A549 (cell line): ENCODE measurements around the gene MRPL19. TPM values are rescaled to one million over a fixed set of nuclear protein-coding genes. Genes with fewer than 3 reads are reported as not detected.

Experiments used
- ATAC-seq, 2 experiments: fragments of 200-7000 bp in 1 of 2; fragments of >200 bp in 1 of 2; cut with Nextera tagmentation in 1 of 2; cut with Tn5 transposase in 1 of 2; 3 replicates each; pipeline versions ENCODE4 v1.8.0 to v1.9.1; 2018 to 2020; ENCODE audit warnings: mild to moderate bottlenecking in 1 of 2, moderate library complexity in 1 of 2
- CTCF ChIA-PET: fragments of 300-600 bp; sonication (Branson Sonifier 250); formaldehyde crosslinking; extraction: SDS; loops from one replicate; lab custom pipeline; 2021; ENCODE audit warnings: antibody characterized with exemption, inconsistent platforms; lab: Yijun Ruan, JAX
- POLR2A ChIA-PET: fragments of 350-600 bp; formaldehyde crosslinking; extraction: SDS; loops from one replicate; lab custom pipeline; 2021; ENCODE audit warnings: antibody characterized with exemption, inconsistent platforms; lab: Yijun Ruan, JAX
- DNase-seq, 2 experiments: peaks; one replicate each; pipeline versions ENCODE4 v3.0.0 to v3.0.0-alpha.2; 2011 to 2016; ENCODE audit warnings: low read depth in 1 of 2, low spot score in 1 of 2
- FAIRE-seq: peaks from 2 replicates; lab custom pipeline; 2011; peaks lifted over from hg19 to GRCh38; lab: Jason Lieb, UNC
- H3K27ac ChIP-seq, 2 experiments: fragments of >200 bp; sonication (Bioruptor Twin); formaldehyde crosslinking; 3 replicates each; pipeline ENCODE4 v1.5.1; 2016 to 2017
- H3K4me1 ChIP-seq: fragments of >200 bp; sonication (Bioruptor Twin); formaldehyde crosslinking; 3 replicates; pipeline ENCODE4 v1.6.1; 2016
- H3K4me2 ChIP-seq: fragments of >200 bp; sonication (Bioruptor Twin); formaldehyde crosslinking; 3 replicates; pipeline ENCODE4 v1.6.1; 2016
- H3K4me3 ChIP-seq: fragments of >200 bp; sonication (Bioruptor Twin); formaldehyde crosslinking; 3 replicates; pipeline ENCODE4 v1.5.1; 2016
- H3K9me3 ChIP-seq: fragments of >200 bp; sonication (Bioruptor Twin); formaldehyde crosslinking; 3 replicates; pipeline ENCODE4 v1.6.1; 2016
- CHD2 ChIP-seq: fragments of 150-350 bp; IDR thresholded peaks from 2 replicates; pipeline ENCODE4 v1.6.1; 2014; ENCODE audit warnings: low read length; ENCODE audit not compliant: partially characterized antibody
- CHD4 ChIP-seq: fragments of 200-600 bp; sonication (generic); IDR thresholded peaks from 2 replicates; pipeline ENCODE4 v1.6.1; 2016; ENCODE audit warnings: antibody characterized with exemption, mild to moderate bottlenecking, borderline replicate concordance
- EHMT2 ChIP-seq: fragments of 200-600 bp; sonication (generic); IDR thresholded peaks from 2 replicates; pipeline ENCODE4 v1.6.1; 2016; ENCODE audit warnings: antibody characterized with exemption, low read depth, mild to moderate bottlenecking, moderate library complexity
- ESRRA ChIP-seq: fragments of 150-350 bp; IDR thresholded peaks from 2 replicates; pipeline ENCODE4 v1.6.1; 2014; ENCODE audit warnings: mild to moderate bottlenecking, low read length, borderline replicate concordance
- FOSL2 ChIP-seq, 2 experiments: fragments of 450-650 bp in 1 of 2; fragments of >200 bp in 1 of 2; sonication (Bioruptor Twin) in 1 of 2; formaldehyde crosslinking; IDR thresholded peaks; 2 replicates each; pipeline versions ENCODE4 v1.5.0 to v1.6.1; 2016 to 2020; ENCODE audit warnings: mild to moderate bottlenecking in 1 of 2, moderate library complexity in 1 of 2
- FOXS1 ChIP-seq: fragments of 250-450 bp; sonication (Bioruptor Pico); IDR thresholded peaks from 2 replicates; pipeline ENCODE4 v1.5.0; 2020; ENCODE audit warnings: mild to moderate bottlenecking, moderate library complexity
- HES2 ChIP-seq: fragments of >200 bp; sonication (Bioruptor Twin); formaldehyde crosslinking; IDR thresholded peaks from 2 replicates; pipeline ENCODE4 v1.6.1; 2016
- HOXB13 ChIP-seq: fragments of 250-450 bp; sonication (Bioruptor Pico); IDR thresholded peaks from 2 replicates; pipeline ENCODE4 v1.5.0; 2020; ENCODE audit warnings: low read depth, mild to moderate bottlenecking, moderate library complexity
- JUNB ChIP-seq: fragments of >200 bp; sonication (Bioruptor Twin); formaldehyde crosslinking; IDR thresholded peaks from 2 replicates; pipeline ENCODE4 v1.6.1; 2016
- KDM1A ChIP-seq: fragments of 200-600 bp; sonication (generic); IDR thresholded peaks from 2 replicates; pipeline ENCODE4 v1.6.1; 2016; ENCODE audit warnings: low read depth, mild to moderate bottlenecking
- KDM5A ChIP-seq: fragments of 200-600 bp; sonication (generic); IDR thresholded peaks from 2 replicates; pipeline ENCODE4 v1.6.1; 2016; ENCODE audit warnings: antibody characterized with exemption, mild to moderate bottlenecking
- MAFK ChIP-seq: fragments of 450-650 bp; IDR thresholded peaks from 2 replicates; pipeline ENCODE4 v1.6.1; 2014; ENCODE audit not compliant: partially characterized antibody
- MAZ ChIP-seq: fragments of 150-350 bp; IDR thresholded peaks from 2 replicates; pipeline ENCODE4 v1.6.1; 2014; ENCODE audit warnings: antibody characterized with exemption, low read depth, low read length, borderline replicate concordance
- MYC ChIP-seq: IDR thresholded peaks from 2 replicates; pipeline ENCODE4 v1.6.1; 2012; ENCODE audit warnings: mild to moderate bottlenecking, inconsistent platforms, low read length, improper control_type of control experiment, borderline replicate concordance
- POLR2A ChIP-seq: IDR thresholded peaks from 2 replicates; pipeline ENCODE4 v1.6.1; 2012; ENCODE audit warnings: mild to moderate bottlenecking, low read length
- POLR2AphosphoS2 ChIP-seq: conservative IDR thresholded peaks from 2 replicates; pipeline ENCODE4 v1.6.1; 2012; ENCODE audit warnings: low read length, improper control_type of control experiment, inconsistent platforms
- RCOR1 ChIP-seq: fragments of 150-350 bp; IDR thresholded peaks from 2 replicates; pipeline ENCODE4 v1.6.1; 2014; ENCODE audit warnings: antibody characterized with exemption, low read length, low read depth
- RNF2 ChIP-seq: fragments of 200-600 bp; sonication (generic); IDR thresholded peaks from 2 replicates; pipeline ENCODE4 v1.6.1; 2016; ENCODE audit warnings: low read depth, mild to moderate bottlenecking, antibody characterized with exemption, moderate library complexity, borderline replicate concordance
- ZC3H11A ChIP-seq: fragments of 450-650 bp; IDR thresholded peaks from 2 replicates; pipeline ENCODE4 v1.6.1; 2014; ENCODE audit warnings: antibody characterized with exemption, mild to moderate bottlenecking
- ZFP36 ChIP-seq: fragments of 450-650 bp; IDR thresholded peaks from 2 replicates; pipeline ENCODE4 v1.6.1; 2014; ENCODE audit warnings: borderline replicate concordance; ENCODE audit not compliant: partially characterized antibody
- WGBS: methylation state at CpG from one replicate; pipeline ENCODE4 v1.1.6; 2017; ENCODE audit errors: missing lambda C conversion rate; 5-methylcytosine and 5-hydroxymethylcytosine counted together
- polyA plus RNA-seq, 4 experiments: library from polyadenylated mRNA; depleted of rRNA in 3 of 4; stranded (reverse); fragments of >200 nt; fragmentation: RNase III in 1 of 4; extraction: RNeasy Plus Mini Kit Qiagen cat#74134 plus additional on column Dnase treatment in 1 of 4; gene quantifications; 2 replicates in 3 of 4; 3 replicates in 1 of 4; pipeline ENCODE4 v1.2.3, GENCODE V29; 2011 to 2017
- TF ChIP-seq, protein P1 (sequence below): IDR thresholded peaks from 2 replicates; pipeline ENCODE4 v1.6.1; 2012

Gene MRPL19
- polyA plus RNA-seq, 2 of the 4 experiments (the other 2 are of a cell fraction) = 70.5 to 147 TPM

GRCh38 chr2:75616933-75617332, 29.6 kb upstream of the MRPL19 start:
- ChIA-PET POLR2A (no interaction called here), CTCF (interaction anchor here (1.1 kb wide), 1 partner anchor 137 kb away, joined by 3 read pairs; no protein-coding TSS in a partner anchor)
- no peak overlapping the region for H3K27ac ChIP-seq
- no peaks in the 10 kb centered on the region for H3K9me3 ChIP-seq
- TF ChIP-seq RCOR1 (no peak), ZFP36 (no peak), POLR2A (no peak), FOXS1 (no peak), MAFK (no peak), EHMT2 (no peak), KDM5A (no peak), ESRRA (no peak), MYC (no peak)
- TF ChIP-seq, protein P1, sequence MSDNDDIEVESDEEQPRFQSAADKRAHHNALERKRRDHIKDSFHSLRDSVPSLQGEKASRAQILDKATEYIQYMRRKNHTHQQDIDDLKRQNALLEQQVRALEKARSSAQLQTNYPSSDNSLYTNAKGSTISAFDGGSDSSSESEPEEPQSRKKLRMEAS = no peak
- no peak overlapping the region for H3K4me2 ChIP-seq
- FAIRE-seq = no peak
- ATAC-seq = no peak
- H3K4me3 ChIP-seq = no peak overlapping the region
- H3K4me1 ChIP-seq = no peaks in the 10 kb centered on the region
- no peak for DNase-seq
- WGBS = 50% methylated on average over 3 of the region's 3 CpGs

DNA sequence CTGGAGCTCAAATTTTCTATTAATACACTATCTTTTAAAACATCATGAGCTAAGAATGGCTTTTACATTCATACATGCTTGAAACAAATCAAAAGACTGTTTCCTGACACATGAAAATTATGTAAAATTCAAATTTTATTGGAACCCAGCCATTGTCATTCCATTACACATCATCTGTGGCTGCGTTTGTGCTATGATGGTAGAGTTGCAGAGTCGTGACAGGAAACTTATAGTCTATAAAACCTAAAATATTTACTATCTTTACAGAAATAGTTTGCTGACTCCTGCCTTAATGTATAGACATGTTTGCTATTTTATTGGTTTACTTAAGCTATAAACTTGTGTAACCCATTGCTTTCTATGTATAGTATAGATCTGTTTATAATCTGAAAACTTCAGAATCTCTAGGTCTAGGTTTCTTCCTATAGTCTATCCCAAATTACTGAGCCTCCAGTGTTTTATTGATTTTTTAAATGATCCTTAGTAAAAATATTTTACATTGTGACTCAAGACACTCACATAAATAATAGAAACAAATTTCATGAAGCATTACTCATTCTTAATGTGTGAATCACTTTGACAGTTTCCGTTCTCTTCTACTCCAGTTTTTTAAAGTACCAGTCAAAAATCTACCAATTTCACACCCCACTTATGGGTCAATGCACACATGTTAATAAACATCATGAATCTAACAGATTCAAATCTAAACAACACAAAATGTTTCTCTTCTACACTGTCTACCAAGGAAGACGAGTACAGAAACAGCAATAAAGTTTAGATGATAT, 26.4 kb upstream of the MRPL19 start:
- 31% methylated on average over 4 of the region's 4 CpGs for WGBS
- ATAC-seq (no peak), FAIRE-seq (peak; percentile 23), DNase-seq (no peak)
- Histone ChIP-seq H3K4me1 (no peaks in the 10 kb centered on the region), H3K4me2 (no peak overlapping the region), H3K27ac (no peak overlapping the region), H3K9me3 (no peaks in the 10 kb centered on the region), H3K4me3 (no peak overlapping the region)
- TF ChIP-seq FOSL2 (IDR thresholded peaks at IDR 0.05) = no peak
- TF ChIP-seq FOSL2 (CRISPR knock-in tag; IDR thresholded peaks at IDR 0.05) = no peak
- POLR2A ChIA-PET = no interaction called here
- CTCF ChIA-PET = interaction anchor here (0.9 to 4.3 kb wide), 6 partner anchors 8 to 156 kb away, joined by 3 to 36 read pairs (median 9); no protein-coding TSS in a partner anchor

DNA sequence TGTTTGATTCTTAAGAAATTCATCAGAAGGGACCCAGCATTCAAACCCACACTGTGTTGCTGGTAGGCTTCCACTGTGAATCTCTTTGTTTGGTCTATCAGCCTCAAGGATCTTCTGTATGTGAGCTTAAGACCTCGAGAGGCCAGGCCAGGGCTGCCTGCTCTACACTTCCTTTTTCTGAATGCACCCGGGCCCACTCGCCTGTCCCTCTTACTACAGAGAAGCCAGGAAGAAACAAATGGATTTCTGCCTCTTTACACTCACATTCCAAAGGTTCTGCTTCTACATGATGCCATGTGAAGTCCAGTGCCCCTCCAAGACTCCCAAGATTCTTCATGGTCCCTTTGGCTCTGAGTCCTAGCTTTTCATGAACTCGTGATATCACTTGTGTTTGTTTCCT, 25.4 kb upstream of the MRPL19 start:
- ATAC-seq = no peak
- H3K4me1 ChIP-seq = no peaks in the 10 kb centered on the region
- no peak for DNase-seq
- no peak overlapping the region for H3K4me3 ChIP-seq
- FAIRE-seq = no peak
- ChIA-PET CTCF (interaction anchor here (0.6 to 4.3 kb wide), 3 partner anchors 12 to 179 kb away, joined by 3 to 36 read pairs (median 3); no protein-coding TSS in a partner anchor), POLR2A (no interaction called here)
- WGBS = 32% methylated on average over 4 of the region's 4 CpGs
- H3K4me2 ChIP-seq = no peak overlapping the region
- no peaks in the 10 kb centered on the region for H3K9me3 ChIP-seq
- TF ChIP-seq KDM1A (no peak), HOXB13 (CRISPR knock-in tag) (no peak), CHD2 (no peak), HES2 (no peak), EHMT2 (no peak)
- TF ChIP-seq, all 56 proteins: peak for 0
- no peak overlapping the region for H3K27ac ChIP-seq

DNA sequence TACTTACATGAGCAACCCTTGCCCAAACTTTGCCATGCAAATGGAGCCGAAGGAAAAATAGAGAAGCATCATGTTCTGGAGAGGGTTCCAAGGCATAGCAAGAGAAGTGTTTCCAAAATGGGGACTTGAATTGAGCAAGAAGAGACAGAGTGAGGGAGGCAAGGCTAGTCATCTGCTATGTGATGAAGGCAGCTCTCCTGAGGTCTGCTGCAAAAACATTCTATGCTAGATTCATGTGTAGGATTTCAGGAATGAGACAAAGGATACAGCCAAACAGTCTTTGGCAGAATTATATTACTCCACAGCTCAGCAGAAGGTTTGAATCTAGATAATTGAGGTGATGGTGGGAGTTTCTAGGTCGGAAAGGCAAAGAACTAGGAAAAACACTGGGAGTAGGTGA, 24.1 kb upstream of the MRPL19 start:
- H3K4me2 ChIP-seq = no peak overlapping the region
- TF ChIP-seq EHMT2 (no peak), MAZ (no peak), HES2 (no peak), JUNB (no peak), KDM5A (no peak), RNF2 (no peak), CHD4 (no peak), HOXB13 (CRISPR knock-in tag) (no peak), ZC3H11A (no peak), POLR2AphosphoS2 (no peak)
- TF ChIP-seq, all 56 proteins: peak for 0
- H3K4me3 ChIP-seq = no peak overlapping the region
- ChIA-PET POLR2A (no interaction called here), CTCF (interaction anchor here (1.2 to 2.6 kb wide), 3 partner anchors 14 to 158 kb away, joined by 3 to 11 read pairs (median 9); no protein-coding TSS in a partner anchor)
- H3K27ac ChIP-seq = no peak overlapping the region
- DNase-seq = no peak
- 24% methylated on average over 2 of the region's 2 CpGs for WGBS
- no peaks in the 10 kb centered on the region for H3K4me1 ChIP-seq
- FAIRE-seq = no peak
- ATAC-seq = no peak
- H3K9me3 ChIP-seq = no peaks in the 10 kb centered on the region
